GM12801 (cell line): ENCODE data around the gene KIAA1328.

Source experiments
- CTCF ChIP-seq: IDR thresholded peaks from one replicate; pipeline ENCODE4 v1.5.1; 2011; ENCODE audit warnings: control low read depth; ENCODE audit not compliant: insufficient read length; ENCODE audit errors: extremely low read depth

Gene KIAA1328

GRCh38 chr18:37199741-37200140 lies 370.8 kb downstream of the KIAA1328 start:
- no peak for TF ChIP-seq CTCF

- TF ChIP-seq CTCF, result no peak
Observed at GRCh38 chr18:37207343-37207742, 378.4 kb downstream of the KIAA1328 start.

GRCh38 chr18:37210781-37211180 lies 381.9 kb downstream of the KIAA1328 start:
- no peak for TF ChIP-seq CTCF

GRCh38 chr18:37218022-37218590 lies 389.2 kb downstream of the KIAA1328 start:
- no peak for TF ChIP-seq CTCF

- TF ChIP-seq CTCF, result no peak
Observed at GRCh38 chr18:37219257-37219656, 390.3 kb downstream of the KIAA1328 start.

GRCh38 chr18:37222354-37222998 lies 393.5 kb downstream of the KIAA1328 start:
- no peak for TF ChIP-seq CTCF

- no peak for TF ChIP-seq CTCF
Observed at GRCh38 chr18:37222999-37223378, 394.1 kb downstream of the KIAA1328 start.

GRCh38 chr18:37225279-37225678 lies 396.4 kb downstream of the KIAA1328 start:
- TF ChIP-seq CTCF, result no peak
